OCI-LY3 (cell line): Measurements from ENCODE around the gene GTF3A.

Experiments used
- CTCF ChIP-seq: fragments of 200-600, 300-600 bp; sonication (generic); IDR thresholded peaks from 2 replicates; pipeline ENCODE4 v1.5.1; 2014; ENCODE audit warnings: antibody characterized with exemption, low read length, low read depth
- EZH2phosphoT487 ChIP-seq: fragments of 200-600 bp; shearing (Covaris generic); IDR thresholded peaks from 2 replicates; pipeline ENCODE4 v1.6.1; 2018; ENCODE audit warnings: antibody characterized with exemption, mixed run types, low read depth

DNA sequence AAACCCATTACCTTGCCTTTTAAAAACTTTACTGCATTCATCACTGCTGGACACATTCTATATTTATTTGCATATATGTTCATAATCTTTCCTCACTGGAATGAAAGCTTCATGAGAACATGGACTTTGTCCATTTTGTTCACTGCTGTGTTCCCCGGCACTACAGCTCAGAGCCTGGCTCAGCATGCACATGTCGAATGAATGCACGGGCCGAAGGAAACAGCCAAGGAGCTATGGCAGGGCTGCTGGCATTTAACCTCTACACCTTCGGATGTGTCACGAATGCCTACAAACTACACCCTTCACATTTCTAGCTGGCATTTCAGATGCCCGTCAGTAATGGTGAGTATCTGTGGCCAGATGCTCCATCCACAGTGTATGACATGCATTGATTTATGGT is 18.4 kb downstream of the GTF3A start:
- TF ChIP-seq CTCF (no peak), EZH2phosphoT487 (no peak)
